Prostate gland (tissue), 2 donors: ENCODE data around the gene CSNK2A1. TPM values are rescaled to one million over a fixed set of nuclear protein-coding genes. Genes with fewer than 3 reads are reported as not detected.

ENCODE experiments used
- DNase-seq: peaks from one replicate; pipeline ENCODE4 v3.0.0-alpha.2; 2019; ENCODE audit warnings: low spot score
- H3K27ac ChIP-seq, 2 donors: fragments of 200-600 bp; sonication (generic); 2 replicates each; pipeline ENCODE4 v1.5.1; 2017 to 2019
- H3K27me3 ChIP-seq: fragments of 200-600 bp; sonication (generic); replicated peaks from 2 replicates; pipeline ENCODE4 v1.5.1; 2019; ENCODE audit not compliant: insufficient read depth
- H3K36me3 ChIP-seq, 2 donors: fragments of 200-600 bp; sonication (generic); 1 replicate in 1 of 2; 2 replicates in 1 of 2; pipeline versions ENCODE4 v1.5.1 to v1.8.1; 2017 to 2019
- H3K4me1 ChIP-seq: fragments of 200-600 bp; sonication (generic); replicated peaks from 2 replicates; pipeline ENCODE4 v1.5.1; 2019
- H3K4me3 ChIP-seq, 2 donors: fragments of 200-600 bp; sonication (generic); 2 replicates each; pipeline ENCODE4 v1.5.1; 2017 to 2019
- H3K9me3 ChIP-seq: fragments of 200-600 bp; sonication (generic); 2 replicates; pipeline ENCODE4 v1.5.1; 2017
- POLR2A ChIP-seq: fragments of 450-650 bp; IDR thresholded peaks from one replicate; pipeline ENCODE4 v1.6.1; 2016; ENCODE audit warnings: antibody characterized with exemption, mild to moderate bottlenecking
- POLR2AphosphoS5 ChIP-seq: sonication (generic); formaldehyde crosslinking; IDR thresholded peaks from one replicate; pipeline ENCODE4 v1.6.1; 2017; ENCODE audit warnings: antibody characterized with exemption
- whole genome bisulfite sequencing: methylation state at CpG from one replicate; pipeline ENCODE4 v1.1.5; 2018; 5-methylcytosine and 5-hydroxymethylcytosine counted together
- intact Hi-C: fragments of 100-400 bp; cut with DNase I; formaldehyde crosslinking; loops from one replicate; pipeline ENCODE4 v1.14.2; 2022
- total RNA-seq, 2 donors: library from RNA; depleted of rRNA; stranded (reverse); fragments of >200 nt; gene quantifications; one replicate each; pipeline ENCODE4 v1.1.0, GENCODE V29; 2016
- TF ChIP-seq, protein P1 (sequence below), 4 experiments: fragments of 200-600 bp in 2 of 4; fragments of 450-650 bp in 2 of 4; sonication (generic) in 2 of 4; IDR thresholded peaks; 1 replicate in 3 of 4; 2 replicates in 1 of 4; pipeline ENCODE4 v1.5.1; 2016 to 2019; ENCODE audit warnings: antibody characterized with exemption in 4 of 4, mild to moderate bottlenecking in 2 of 4, moderate library complexity in 2 of 4

CSNK2A1 gene
- total RNA-seq, 2 donors from 2014 or later: 66.9 to 152 TPM

DNA sequence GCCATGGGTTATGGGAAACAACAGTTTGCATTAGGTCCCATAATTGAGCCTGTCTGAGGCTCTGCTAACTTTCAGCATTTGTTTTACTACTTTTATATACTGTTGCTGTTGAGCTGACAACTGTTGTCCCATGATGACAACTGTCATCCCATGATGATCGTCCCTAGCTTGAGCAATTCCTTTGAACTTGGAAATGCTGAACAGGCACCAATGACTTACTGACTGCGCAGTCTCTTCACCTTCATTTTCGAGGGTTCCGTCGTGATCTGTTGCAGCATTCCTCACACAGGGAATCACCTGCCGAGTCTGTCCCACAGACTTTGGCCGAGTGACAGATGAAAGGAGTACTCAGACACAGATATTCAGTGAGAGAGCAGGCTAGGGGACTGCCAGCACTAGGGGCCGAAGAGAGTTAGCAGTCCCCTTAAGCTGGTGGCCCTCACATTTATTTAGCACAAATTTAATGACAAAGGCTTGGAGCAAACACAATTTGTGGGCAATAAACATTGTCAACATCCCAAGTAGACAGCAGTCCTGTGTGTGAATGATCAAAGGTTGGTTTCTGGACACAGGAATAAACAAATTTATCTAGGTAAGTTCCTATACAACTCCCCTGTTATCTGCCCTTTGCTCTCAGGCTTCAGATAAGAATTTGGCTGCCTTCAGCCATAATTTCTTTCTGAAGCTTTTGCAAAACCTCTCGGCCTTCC lies 71.3 kb downstream of the CSNK2A1 start:
- Histone ChIP-seq H3K4me3 (no peak overlapping the region), H3K36me3 (no peaks in the 10 kb centered on the region), H3K9me3 (no peaks in the 10 kb centered on the region), H3K4me1 (no peaks in the 10 kb centered on the region), H3K27ac (no peak overlapping the region), H3K27me3 (no peaks in the 10 kb centered on the region)
- intact Hi-C loops: no loop called here
- TF ChIP-seq, protein P1, sequence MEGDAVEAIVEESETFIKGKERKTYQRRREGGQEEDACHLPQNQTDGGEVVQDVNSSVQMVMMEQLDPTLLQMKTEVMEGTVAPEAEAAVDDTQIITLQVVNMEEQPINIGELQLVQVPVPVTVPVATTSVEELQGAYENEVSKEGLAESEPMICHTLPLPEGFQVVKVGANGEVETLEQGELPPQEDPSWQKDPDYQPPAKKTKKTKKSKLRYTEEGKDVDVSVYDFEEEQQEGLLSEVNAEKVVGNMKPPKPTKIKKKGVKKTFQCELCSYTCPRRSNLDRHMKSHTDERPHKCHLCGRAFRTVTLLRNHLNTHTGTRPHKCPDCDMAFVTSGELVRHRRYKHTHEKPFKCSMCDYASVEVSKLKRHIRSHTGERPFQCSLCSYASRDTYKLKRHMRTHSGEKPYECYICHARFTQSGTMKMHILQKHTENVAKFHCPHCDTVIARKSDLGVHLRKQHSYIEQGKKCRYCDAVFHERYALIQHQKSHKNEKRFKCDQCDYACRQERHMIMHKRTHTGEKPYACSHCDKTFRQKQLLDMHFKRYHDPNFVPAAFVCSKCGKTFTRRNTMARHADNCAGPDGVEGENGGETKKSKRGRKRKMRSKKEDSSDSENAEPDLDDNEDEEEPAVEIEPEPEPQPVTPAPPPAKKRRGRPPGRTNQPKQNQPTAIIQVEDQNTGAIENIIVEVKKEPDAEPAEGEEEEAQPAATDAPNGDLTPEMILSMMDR (IDR thresholded peaks at IDR 0.05): no peak
- TF ChIP-seq POLR2A: no peak
- no peak for TF ChIP-seq POLR2AphosphoS5
- 88% methylated on average over 9 of the region's 9 CpGs for WGBS
- no peak for DNase-seq

DNA sequence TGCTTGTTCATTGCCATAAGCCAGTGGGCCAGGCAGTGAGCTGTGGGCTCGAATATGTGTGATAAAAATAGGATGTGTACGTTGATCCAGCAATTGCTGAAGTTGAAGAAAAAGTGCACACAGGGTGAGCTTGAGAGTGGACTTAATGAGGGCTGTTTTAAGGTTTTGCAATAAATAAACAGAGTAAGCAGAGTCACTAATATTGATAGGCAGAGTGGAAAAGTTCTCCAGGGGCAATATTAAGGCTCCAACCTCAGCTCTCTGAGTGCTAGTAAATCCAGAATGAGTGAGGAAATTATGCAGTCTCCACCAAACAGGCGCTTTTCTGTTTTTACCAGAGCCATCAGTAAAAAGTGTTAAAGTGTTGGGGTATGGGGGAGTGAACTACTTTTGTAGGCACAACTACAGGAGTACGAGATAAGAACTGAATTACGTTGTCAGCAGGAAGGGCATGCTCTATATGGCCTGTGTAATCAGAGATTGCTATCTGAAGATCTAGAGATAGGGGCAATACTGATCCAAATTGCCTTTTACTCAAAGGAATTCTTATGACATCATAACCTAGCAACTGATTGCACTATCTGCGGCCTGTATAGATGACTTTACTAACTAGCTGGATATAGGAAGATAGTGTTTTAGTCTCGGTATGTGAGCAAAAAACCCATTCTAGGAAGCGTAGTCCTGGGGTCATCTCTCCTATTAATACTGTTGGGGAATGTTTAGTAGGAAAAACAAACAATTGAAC lies 73.7 kb downstream of the CSNK2A1 start:
- intact Hi-C loops: no loop called here

DNA sequence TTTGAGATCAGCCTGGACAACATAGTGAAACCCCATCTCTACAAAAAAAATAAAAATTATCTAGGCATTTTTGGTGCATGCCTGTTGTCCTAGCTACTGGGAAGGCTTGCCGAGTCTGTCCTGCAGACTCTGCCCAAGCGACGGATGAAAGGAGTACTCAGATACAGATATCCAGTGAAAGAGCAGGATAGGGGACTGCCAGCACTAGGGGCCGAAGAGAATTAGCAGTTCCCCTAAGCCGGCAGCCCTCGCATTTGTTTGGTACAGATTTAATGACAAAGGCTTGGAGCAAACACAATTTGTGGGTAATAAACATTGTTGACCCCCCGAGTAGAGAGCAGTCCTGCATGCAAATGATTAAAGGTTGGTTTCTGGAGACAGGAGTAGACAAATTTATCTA lies 75.8 kb downstream of the CSNK2A1 start:
- Histone ChIP-seq H3K27me3 (no peaks in the 10 kb centered on the region), H3K9me3 (no peaks in the 10 kb centered on the region), H3K27ac (no peak overlapping the region), H3K4me1 (no peaks in the 10 kb centered on the region), H3K36me3 (no peaks in the 10 kb centered on the region), H3K4me3 (no peak overlapping the region)
- TF ChIP-seq, protein P1 (IDR thresholded peaks at IDR 0.05): no peak
- TF ChIP-seq POLR2AphosphoS5: no peak
- no peak for TF ChIP-seq POLR2A
- WGBS: 84% methylated on average over 7 of the region's 7 CpGs
- intact Hi-C loops: no loop called here
- no peak for DNase-seq

More for the DNA sequence above, 73.7 kb downstream of the CSNK2A1 start:
- TF ChIP-seq POLR2A (no peak), POLR2AphosphoS5 (no peak)
- TF ChIP-seq, protein P1 (IDR thresholded peaks at IDR 0.05): no peak
- H3K27ac ChIP-seq: no peak overlapping the region
- H3K9me3 ChIP-seq: no peaks in the 10 kb centered on the region
- no peak overlapping the region for H3K4me3 ChIP-seq
- H3K4me1 ChIP-seq: no peaks in the 10 kb centered on the region
- no peaks in the 10 kb centered on the region for H3K27me3 ChIP-seq
- no peaks in the 10 kb centered on the region for H3K36me3 ChIP-seq
- DNase-seq: no peak
- WGBS: 77% methylated on average over 8 of the region's 8 CpGs

DNA sequence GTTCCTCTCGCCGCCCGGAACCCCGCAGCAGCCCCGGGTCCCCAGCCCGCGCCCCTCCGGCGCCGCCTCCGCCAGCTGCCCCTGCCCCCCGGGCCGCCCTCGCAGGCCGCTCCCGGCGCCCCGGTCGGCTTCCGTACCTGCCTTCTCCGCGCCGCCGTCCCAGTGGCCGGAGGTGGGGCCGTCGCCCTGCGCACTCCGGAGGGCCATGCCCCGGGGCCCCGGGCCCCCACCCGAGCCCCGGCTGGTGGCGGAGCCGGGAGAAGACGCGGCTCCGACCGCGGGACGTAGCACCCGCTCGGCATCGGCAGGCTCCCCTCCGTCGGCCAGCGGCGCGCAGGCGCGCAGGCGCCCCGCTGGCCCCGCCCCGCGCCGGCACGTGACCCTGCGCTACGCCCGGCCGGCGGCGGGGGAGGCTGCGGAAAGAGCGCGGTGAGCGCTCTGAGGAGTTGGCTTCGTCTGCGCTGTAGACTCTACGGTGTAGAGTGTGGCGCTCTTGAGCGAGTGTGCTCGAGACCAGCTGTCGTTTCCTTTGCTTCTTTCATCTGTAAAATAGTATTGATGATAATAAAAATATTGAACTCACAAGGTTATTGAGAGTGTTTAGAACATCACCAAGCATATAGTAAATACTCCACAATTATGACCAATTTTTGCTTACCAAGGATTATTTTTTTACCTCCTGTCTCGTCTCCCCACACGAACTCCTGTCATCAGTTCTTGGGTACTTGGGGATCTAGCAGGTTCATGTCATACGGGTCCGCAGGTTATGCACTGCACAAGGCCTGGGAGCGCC lies 81.2 kb downstream of the CSNK2A1 start, which contains the start of gene TBC1D20:
TBC1D20 (minus strand) TSS at position 335 of the 793 bp plus-strand sequence; CDS start at position 207, 128 bp downstream.
- no peaks in the 10 kb centered on the region for H3K9me3 ChIP-seq
- peak within 1 kb of the TSS; percentile 83 to 97 for H3K27ac ChIP-seq
- intact Hi-C loops: loop anchor here (5.0 kb wide), 1 partner anchor 55 kb away; the partner anchor contains the start of gene RBCK1
- WGBS: under 1% methylated on average over 52 of the region's 80 CpGs
- H3K4me3 ChIP-seq: peak within 1 kb of the TSS; percentile 70 to 92
- TF ChIP-seq POLR2AphosphoS5 (peak; percentile 72), POLR2A (peak; percentile 66)
- TF ChIP-seq, protein P1 (IDR thresholded peaks at IDR 0.05): peak in 3 of 4 experiments; percentile 19 to 29 (median 24)
- H3K4me1 ChIP-seq: no peaks in the 10 kb centered on the region
- DNase-seq: peak; percentile 83
- no peaks in the 10 kb centered on the region for H3K27me3 ChIP-seq
- H3K36me3 ChIP-seq: no peaks in the 10 kb centered on the region
